ENCODE measurements around the gene TMEM9B.

DNA sequence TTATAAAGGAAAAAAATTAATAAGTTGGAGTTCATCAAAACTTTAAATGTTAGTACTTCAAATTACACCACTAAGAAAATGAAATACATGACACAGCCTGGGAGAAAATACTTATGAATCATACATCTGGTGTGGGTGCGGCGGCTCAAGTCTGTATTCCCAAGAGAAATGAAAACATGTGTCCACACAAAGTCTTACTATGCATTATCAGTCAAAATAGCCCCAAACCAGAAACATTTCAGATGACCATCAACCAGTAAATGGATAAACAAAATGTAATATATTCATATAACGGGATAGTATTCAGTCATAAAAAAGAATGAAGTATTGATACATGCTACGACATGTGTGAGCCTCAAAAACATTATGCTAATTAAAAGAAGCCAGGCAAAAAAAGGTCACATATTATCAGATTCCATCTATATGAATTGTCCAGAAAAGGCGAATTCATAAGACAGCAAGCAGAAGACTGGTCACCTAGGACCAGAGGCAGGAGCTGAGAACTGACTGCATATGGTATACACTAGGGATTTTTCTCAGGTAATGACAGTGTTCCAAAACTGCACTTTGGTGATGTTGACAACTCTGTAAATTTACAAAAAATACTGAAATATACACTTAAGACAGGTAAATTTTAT, 58.6 kb downstream of the TMEM9B start:
- TF ChIP-seq, protein P1, sequence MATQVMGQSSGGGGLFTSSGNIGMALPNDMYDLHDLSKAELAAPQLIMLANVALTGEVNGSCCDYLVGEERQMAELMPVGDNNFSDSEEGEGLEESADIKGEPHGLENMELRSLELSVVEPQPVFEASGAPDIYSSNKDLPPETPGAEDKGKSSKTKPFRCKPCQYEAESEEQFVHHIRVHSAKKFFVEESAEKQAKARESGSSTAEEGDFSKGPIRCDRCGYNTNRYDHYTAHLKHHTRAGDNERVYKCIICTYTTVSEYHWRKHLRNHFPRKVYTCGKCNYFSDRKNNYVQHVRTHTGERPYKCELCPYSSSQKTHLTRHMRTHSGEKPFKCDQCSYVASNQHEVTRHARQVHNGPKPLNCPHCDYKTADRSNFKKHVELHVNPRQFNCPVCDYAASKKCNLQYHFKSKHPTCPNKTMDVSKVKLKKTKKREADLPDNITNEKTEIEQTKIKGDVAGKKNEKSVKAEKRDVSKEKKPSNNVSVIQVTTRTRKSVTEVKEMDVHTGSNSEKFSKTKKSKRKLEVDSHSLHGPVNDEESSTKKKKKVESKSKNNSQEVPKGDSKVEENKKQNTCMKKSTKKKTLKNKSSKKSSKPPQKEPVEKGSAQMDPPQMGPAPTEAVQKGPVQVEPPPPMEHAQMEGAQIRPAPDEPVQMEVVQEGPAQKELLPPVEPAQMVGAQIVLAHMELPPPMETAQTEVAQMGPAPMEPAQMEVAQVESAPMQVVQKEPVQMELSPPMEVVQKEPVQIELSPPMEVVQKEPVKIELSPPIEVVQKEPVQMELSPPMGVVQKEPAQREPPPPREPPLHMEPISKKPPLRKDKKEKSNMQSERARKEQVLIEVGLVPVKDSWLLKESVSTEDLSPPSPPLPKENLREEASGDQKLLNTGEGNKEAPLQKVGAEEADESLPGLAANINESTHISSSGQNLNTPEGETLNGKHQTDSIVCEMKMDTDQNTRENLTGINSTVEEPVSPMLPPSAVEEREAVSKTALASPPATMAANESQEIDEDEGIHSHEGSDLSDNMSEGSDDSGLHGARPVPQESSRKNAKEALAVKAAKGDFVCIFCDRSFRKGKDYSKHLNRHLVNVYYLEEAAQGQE (IDR thresholded peaks at IDR 0.05; ENCODE audit: borderline replicate concordance), result no peak
- TF ChIP-seq, protein P2, sequence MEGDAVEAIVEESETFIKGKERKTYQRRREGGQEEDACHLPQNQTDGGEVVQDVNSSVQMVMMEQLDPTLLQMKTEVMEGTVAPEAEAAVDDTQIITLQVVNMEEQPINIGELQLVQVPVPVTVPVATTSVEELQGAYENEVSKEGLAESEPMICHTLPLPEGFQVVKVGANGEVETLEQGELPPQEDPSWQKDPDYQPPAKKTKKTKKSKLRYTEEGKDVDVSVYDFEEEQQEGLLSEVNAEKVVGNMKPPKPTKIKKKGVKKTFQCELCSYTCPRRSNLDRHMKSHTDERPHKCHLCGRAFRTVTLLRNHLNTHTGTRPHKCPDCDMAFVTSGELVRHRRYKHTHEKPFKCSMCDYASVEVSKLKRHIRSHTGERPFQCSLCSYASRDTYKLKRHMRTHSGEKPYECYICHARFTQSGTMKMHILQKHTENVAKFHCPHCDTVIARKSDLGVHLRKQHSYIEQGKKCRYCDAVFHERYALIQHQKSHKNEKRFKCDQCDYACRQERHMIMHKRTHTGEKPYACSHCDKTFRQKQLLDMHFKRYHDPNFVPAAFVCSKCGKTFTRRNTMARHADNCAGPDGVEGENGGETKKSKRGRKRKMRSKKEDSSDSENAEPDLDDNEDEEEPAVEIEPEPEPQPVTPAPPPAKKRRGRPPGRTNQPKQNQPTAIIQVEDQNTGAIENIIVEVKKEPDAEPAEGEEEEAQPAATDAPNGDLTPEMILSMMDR (IDR thresholded peaks at IDR 0.05; ENCODE audit: poor library complexity, severe bottlenecking), result no peak
- TF ChIP-seq TAF1 (IDR thresholded peaks at IDR 0.05; ENCODE audit: low read depth) (no peak), RAD21 (conservative IDR thresholded peaks at IDR 0.05) (no peak), EP300 (conservative IDR thresholded peaks at IDR 0.05; ENCODE audit: poor library complexity, severe bottlenecking) (no peak), SMC3 (conservative IDR thresholded peaks at IDR 0.05; ENCODE audit: poor library complexity) (no peak)
